T-helper 2 cell (primary cell): Measurements from ENCODE around the gene GAREM2.

Experiments
- DNase-seq, 5 experiments: peaks; one replicate each; pipeline versions ENCODE4 v3.0.0 to v3.0.0-alpha.2; 2012 to 2022

GAREM2 gene

DNA sequence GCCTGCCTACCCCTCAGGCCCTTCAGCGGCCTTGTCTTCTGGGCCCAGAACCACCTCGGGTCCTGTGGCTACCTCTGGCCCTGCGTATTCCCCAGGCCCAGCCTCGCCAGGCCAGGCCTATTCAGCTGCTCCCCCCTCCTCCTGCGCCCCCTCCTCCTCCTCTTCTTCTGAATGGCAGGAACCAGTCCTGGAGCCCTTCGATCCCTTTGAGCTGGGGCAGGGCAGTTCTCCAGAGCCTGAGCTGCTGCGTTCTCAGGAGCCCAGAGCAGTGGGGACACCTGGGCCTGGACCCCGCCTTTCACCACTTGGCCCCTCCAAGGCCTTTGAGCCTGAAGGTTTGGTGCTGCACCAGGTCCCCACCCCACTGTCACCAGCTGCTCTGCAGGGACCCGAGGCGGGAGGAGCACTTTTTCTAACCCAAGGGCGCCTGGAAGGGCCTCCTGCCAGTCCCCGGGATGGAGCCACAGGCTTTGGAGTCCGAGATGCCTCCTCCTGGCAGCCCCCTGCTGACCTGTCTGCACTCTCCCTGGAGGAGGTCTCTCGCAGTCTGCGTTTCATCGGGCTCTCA is 14.7 kb downstream of the GAREM2 start:
- no peak for DNase-seq

DNA sequence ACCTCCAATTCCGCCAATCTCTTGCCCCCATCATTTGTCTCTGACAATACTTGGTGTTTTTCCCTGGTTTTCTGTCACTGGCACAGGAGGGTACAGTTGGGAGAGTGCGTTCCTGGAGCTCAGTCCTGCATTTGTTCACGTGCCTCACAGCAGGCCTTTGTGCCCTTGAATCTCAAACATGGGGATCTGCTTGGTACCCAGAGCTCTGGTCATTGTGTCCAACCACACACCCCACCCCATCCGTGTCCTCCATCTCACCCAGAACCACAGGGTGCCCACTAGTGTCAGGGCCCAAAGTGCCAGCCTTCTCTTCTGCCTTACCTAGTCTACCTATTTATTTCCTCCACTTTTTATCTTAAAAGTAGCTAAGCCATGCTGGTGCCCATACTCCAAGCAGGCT is 16.2 kb downstream of the GAREM2 start:
- DNase-seq: no peak

DNA sequence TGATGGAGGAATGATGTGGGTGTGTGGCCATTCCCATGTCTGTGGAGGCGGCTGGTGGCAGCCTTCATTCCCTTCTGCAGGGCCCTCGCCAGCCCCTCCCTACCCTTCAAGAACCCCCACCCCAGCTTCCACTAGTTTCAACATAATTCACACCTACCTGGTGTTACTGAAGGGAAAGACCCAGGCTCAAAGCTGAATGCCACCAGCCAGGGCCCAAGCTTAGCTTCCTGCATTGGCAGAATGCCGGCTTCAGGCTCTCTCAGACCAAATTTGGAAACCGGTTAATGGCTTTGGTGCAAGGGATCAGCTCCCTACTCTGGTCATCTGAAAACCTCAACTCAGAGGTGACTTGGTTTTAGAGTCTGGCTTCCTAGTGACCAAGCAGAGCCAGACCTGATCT is 16.9 kb downstream of the GAREM2 start:
- DNase-seq: no peak

- DNase-seq: no peak
Observed at GRCh38 chr2:26190369-26190768, 17.5 kb downstream of the GAREM2 start.

DNA sequence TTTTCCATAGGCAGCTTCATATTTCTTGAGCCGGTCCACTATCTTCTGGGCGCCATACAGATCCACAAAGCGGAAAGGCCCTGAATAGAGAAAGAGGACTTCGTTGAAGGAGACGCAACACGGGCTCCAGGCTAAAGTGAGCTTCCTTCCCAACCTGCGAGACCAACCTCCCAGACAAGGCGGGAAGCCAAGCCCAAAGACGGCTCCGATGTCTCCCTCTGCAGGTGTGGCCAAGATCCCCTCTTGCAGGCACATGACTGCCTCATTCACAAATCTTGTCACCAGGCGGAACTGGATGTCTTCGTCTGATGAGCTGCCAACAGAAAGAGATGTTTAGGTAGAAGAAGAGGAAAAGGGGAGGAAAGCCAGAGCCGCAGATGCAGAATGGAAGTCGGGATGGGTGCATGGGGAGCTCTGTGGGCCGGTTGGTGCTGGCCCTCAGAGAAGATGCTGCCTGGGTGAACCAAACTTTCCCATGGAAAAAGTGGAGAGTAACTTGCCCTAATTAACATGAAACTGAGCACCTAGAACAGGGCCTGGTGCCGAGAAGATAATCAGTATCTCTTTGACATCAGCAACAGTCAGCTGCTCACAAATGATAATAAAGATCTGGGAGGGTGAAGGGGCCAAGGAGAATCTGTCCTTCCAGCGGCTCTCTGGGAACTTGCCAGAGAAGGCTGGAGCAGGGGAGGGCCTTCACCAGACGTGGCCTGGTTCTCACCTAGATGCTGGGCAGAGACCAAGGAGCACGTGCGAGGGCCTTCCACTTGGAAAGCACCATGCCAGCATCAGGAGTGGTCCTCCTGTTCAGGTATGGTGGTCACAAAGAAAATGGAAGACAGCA is 18.6 kb downstream of the GAREM2 start:
- no peak for DNase-seq

- no peak for DNase-seq
Observed at GRCh38 chr2:26193578-26194231, 20.8 kb downstream of the GAREM2 start.

DNA sequence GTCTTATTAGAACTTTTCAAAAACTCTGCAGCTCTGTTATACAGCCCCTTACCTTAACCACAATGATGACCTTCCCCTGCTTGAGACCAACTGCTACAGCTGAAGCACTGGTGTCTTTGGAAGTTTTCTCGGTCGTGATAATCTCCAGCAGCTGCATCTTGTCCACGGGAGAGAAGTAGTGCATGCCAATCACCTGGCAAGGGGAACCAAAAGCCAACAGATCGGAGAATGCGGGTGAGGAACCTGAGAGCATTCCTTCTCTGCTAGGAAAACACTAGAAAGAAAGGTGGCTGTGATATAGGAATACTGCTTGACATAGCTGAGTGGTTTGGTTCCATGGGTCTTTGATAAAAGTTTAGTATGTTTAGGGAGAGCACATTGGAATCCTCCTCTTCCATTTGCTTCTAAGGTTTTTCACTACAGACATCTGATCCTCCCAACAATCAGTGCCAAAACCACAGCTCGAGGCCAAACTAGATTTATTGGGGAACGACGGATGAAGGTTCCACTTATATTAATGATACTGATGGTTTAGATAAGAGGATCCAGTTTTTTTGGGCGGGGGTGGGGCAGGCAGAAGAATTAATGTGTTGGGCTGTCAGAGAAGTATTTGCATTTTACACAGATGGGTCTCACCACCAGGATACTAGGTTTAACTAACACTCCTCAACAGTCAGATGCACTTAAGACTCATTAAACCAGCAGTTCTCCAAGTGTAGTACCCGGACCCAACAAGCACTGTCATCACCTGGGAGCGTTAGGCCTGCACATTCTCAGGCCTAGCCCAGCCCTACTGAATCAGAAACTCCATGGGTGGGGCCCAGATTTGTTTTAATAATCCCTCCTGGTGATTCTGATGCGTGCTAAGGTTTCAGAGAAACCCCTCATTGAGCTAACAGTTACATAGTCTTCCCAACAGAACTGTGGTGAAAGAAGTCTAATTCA is 22.4 kb downstream of the GAREM2 start:
- no peak for DNase-seq

GRCh38 chr2:26196683-26197418 is 24.0 kb downstream of the GAREM2 start:
- DNase-seq: no peak

DNA sequence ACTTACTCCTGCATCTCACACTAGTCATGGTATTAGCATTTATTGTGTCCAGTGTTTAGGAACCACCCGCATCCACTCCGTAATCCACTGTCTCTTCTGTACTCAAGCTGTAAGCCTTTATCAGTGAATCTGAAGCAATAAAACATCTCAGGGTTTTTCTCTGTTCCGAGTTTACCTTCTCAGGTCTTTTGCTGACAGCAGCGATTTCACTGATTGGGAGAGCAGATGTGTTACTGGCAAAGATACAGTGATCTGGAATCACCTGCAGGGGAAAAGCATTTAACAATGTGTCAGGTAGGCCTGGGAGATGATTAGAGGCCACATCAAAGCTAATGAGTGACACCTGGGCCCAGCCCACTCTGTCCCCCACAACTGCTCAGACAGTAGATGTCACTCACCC is 24.6 kb downstream of the GAREM2 start:
- no peak for DNase-seq

DNA sequence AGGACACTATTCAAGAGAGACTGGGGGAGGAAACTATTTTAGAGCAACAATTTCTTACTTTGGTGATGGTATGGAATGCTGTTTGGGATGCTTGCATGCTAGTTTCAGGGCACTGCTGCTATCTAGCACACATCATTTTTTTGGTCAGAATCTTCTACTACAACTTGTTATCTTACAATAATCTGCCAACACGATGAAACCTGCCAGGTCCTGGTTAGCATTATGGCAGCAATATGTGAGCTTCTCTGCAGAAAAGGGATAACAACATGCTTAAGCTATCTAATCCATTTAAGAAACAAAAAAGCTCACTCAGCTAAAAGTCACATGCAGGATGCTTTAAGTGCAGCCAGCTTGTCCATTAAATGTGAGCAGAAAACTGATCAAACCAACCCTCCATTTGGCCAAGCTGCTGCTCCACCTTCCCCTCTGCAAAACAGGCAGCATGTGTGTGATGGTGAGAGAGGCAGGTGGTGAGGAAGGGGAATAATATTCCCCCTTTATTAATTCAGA is 30.1 kb downstream of the GAREM2 start:
- DNase-seq: peak in 1 of 5 experiments; percentile 47

GRCh38 chr2:26203906-26204305 is 31.0 kb downstream of the GAREM2 start:
- no peak for DNase-seq

DNA sequence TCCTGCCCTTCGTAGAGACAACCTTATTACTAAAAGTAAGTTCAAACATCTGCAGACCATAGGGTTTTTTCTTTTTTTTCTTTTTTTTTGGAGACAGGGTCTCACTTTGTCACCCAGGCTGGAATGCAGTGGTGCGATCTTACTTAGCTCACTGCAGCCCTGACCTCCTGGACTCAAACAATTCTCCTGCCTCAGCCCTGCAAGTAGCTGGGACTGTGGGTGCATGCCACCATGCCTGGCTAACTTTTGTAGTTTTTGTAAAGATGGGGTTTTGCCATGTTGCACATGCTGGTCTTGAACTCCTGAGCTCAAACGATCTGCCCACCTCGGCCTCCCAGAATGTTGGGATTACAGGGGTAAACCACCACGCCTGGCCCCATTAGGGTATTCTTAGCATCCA is 39.1 kb downstream of the GAREM2 start:
- DNase-seq: no peak

- no peak for DNase-seq
Observed at GRCh38 chr2:26214759-26215158, 41.9 kb downstream of the GAREM2 start.

DNA sequence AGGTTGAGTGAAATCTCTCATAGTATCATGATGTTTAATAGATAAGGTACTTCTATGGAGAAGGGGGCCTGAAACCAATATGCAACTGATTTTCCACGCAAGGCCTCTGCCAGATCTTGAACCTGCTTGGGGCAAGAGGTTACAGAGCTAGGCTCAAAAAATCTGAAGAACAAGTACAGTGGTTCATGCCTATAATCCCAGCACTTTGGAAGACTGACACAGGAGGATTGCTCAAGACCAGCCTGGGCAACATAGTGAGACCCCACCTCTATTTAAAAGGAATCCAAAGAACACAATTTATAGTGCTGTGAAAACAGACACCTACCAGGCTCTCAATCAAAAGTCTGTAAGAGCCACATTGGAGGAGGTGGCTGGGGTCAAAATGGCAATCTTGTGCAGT is 42.9 kb downstream of the GAREM2 start:
- no peak for DNase-seq

- no peak for DNase-seq
Observed at GRCh38 chr2:26216587-26216986, 43.7 kb downstream of the GAREM2 start.

DNA sequence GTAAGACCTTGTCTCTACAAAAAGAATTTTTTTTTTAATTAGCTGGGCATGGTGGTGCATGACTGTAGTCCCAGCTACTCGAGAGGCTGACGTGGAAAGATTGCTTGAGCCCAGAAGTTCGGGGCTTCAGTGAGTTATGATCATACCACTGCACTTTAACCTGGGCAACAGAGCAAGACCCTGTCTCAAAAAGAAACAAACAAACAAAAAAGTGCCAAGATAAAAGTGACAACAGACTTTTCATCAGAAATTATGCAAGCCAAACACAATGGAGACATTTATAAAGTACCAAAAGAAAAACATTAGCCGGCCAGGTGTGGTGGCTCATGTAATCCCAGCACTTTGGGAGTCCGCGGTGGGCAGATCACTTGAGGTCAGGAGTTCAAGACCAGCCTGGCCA is 44.8 kb downstream of the GAREM2 start:
- no peak for DNase-seq

- no peak for DNase-seq
Observed at GRCh38 chr2:26223018-26223417, 50.1 kb downstream of the GAREM2 start.

- no peak for DNase-seq
Observed at GRCh38 chr2:26224095-26224494, 51.2 kb downstream of the GAREM2 start.

GRCh38 chr2:26229595-26229994 is 56.7 kb downstream of the GAREM2 start:
- DNase-seq: no peak

DNA sequence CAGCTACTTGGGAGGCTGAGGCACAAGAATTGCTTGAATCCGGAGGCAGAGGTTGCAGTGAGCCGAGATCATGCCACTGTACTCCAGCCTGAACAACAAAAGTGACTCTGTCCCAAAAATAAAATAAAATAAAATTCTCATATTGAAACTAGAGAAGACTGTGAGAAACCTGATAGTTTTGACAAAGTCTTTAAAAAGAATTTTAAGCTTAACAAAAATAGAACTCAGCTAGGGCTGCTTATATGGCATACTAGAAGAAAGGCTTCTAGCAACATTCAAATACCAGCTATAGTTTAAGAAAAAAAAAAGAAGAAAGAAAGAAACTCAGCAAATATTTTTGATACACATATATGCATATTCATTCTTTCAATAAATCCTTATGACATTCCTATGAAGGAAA is 57.9 kb downstream of the GAREM2 start:
- no peak for DNase-seq

- DNase-seq: no peak
Observed at GRCh38 chr2:26235089-26235488, 62.2 kb downstream of the GAREM2 start.

GRCh38 chr2:26237868-26238267 is 65.0 kb downstream of the GAREM2 start:
- no peak for DNase-seq
